Adipose tissue (tissue), 3 donors: ENCODE data around the gene CLCN3. TPM values are rescaled to one million over a fixed set of nuclear protein-coding genes. Genes with fewer than 3 reads are reported as not detected.
"Not testable (repeated sequence)": the region's sequence is repeated elsewhere in the genome, so short reads cannot be mapped to it uniquely, and the experiment has no call there.

Experiments
- H3K27ac ChIP-seq: one replicate; pipeline ENCODE4 v1.5.1; 2013; ENCODE audit warnings: low read depth, low read length
- WGBS, 3 donors: extraction: QIAGEN DNeasy Blood & Tissue Kit; methylation state at CpG; one replicate each; pipeline ENCODE4 v1.1.7; 2013; 5-methylcytosine and 5-hydroxymethylcytosine counted together
- polyA plus RNA-seq, 3 donors: library from polyadenylated mRNA; stranded (reverse); fragments of 200-250 nt; gene quantifications; one replicate each; pipeline ENCODE4 v1.2.3, GENCODE V29; 2013
- donor health status: healthy with polysubstance abuse.
- donor health status: Bipolar disorder and iron deficiency.
- donor health status: healthy.

Gene CLCN3
- polyA plus RNA-seq, 3 donors = 6.1 to 12.7 (median 12.7) TPM

DNA sequence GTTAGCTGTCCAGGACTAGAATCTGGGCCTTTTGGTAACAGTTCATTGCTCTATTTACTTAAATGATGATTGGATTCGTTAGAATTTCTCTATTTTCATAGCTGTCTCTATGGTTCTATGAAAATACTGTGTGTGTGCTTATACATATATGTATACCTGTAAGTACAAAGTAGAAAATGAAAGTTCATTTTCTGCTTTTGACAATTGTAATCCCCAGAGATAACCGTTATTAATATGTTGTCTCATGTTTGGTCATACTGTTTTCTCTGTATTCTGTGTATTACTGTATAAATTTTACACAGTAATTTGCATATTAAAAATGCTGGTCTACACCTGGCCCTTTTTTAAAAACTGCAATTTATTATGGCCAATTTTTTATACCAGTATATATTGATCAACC is 55.4 kb downstream of the CLCN3 start:
- 58 to 92% (median 87%) methylated on average over 2 of the region's 2 CpGs for WGBS, 3 donors

DNA sequence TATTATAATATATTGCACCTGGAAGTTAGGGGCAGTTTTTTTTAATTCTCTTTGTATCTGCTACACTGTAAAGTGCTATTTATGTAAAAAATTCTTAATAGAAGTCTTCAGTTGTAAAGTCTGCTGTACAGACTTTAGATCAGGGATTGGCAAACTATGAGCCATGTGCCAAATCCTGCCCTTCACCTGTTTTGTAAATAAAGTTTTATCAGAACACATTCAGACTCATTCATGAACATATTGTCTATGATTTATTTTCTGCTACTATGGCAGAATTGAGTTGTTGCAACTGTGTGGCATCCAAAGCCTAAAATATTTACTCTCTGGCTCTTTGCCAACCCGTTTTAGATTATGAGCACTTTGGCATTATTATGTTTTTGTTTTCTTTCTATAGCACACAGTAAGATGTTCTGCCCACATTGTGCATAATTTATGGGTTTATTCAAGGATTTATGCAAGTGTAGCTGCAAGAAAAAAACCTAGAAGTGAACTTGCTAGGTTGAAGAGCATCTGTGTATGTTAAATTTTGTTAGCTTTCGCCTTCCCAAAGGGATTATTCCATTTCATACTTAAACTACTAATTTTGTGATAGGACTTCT is 56.9 kb downstream of the CLCN3 start:
- 70 to 83% (median 82%) methylated on average over 2 of the region's 2 CpGs for WGBS, 3 donors
- H3K27ac ChIP-seq = no peak overlapping the region

More for the DNA sequence above, 55.4 kb downstream of the CLCN3 start:
- no peak overlapping the region for H3K27ac ChIP-seq

GRCh38 chr4:169678486-169678885 is 58.1 kb downstream of the CLCN3 start:
- not testable (repeated sequence) for H3K27ac ChIP-seq
- WGBS, 3 donors = 89 to 100% (median 94%) methylated on average over 1 of the region's 2 CpGs

GRCh38 chr4:169678951-169679591 is 58.7 kb downstream of the CLCN3 start:
- not testable (repeated sequence) for H3K27ac ChIP-seq
- WGBS, 3 donors = 95 to 98% (median 97%) methylated on average over 43 to 47 of the region's 47 CpGs

DNA sequence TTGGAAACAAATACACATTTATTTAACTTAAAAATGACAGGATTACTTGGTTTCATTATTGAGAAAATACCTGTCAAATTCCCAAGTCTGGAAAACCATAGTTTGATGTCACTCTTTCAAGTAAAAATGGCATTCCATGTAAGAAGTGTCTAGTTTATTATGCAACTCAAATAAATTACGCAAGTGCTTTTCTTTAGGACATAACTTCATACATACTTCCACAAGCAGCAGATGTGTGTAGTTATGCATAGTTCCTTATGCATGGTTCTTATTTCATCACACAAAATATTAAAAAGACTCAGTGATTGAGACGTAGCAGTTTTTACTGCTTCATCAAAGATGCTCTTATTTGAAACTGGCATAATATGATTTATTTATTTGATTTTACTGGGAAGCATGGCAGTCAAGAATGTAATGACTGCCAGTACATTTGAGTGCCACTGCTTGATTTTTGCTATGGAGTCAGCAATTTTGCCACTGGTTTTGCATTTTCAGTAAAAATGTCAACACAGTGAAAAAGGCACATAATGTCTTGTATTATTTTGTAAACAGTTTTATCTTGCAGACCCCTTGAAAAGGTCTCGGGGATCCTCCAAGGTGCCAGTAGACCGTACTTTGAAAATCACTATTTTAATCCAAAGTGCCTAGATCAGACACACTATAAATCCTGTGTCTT is 62.1 kb downstream of the CLCN3 start:
- 83 to 93% (median 86%) methylated on average over 4 of the region's 4 CpGs for WGBS, 3 donors
- H3K27ac ChIP-seq = no peak overlapping the region

GRCh38 chr4:169689681-169690080 is 69.3 kb downstream of the CLCN3 start:
- H3K27ac ChIP-seq = no peak overlapping the region
- WGBS, 3 donors = 94 to 100% (median 96%) methylated on average over 1 of the region's 1 CpG

DNA sequence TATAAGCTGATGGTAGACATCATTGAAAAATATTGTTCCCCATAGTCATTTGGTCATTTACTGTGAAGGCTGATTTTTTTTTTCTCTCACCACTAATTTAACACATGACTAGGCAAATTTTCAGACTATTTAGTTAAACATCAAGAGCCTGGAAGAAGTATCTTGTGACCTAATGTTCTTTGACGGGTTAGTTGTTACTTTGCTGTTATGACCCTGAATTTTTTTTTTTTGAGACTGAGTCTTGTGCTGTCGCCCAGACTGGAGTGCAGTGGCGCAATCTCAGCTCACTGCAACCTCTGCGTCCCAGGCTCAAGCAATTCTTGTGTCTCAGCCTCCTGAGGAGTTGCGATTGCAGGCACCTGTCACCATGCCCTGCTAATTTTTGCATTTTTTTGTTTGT is 70.4 kb downstream of the CLCN3 start:
- 84 to 90% (median 85%) methylated on average over 5 of the region's 5 CpGs for WGBS, 3 donors
- no peak overlapping the region for H3K27ac ChIP-seq

- WGBS, 3 donors = 94% methylated on average over 5 of the region's 5 CpGs
- no peak overlapping the region for H3K27ac ChIP-seq
Observed at GRCh38 chr4:169698331-169698730, 78.0 kb downstream of the CLCN3 start.

- 80 to 91% (median 88%) methylated on average over 2 of the region's 2 CpGs for WGBS, 3 donors
- H3K27ac ChIP-seq = peak overlapping the region; percentile 75
Observed at GRCh38 chr4:169707958-169708643, 87.7 kb downstream of the CLCN3 start.

- no peak overlapping the region for H3K27ac ChIP-seq
- WGBS, 3 donors = 88 to 95% (median 89%) methylated on average over 2 of the region's 2 CpGs
Observed at GRCh38 chr4:169715826-169716225, 95.4 kb downstream of the CLCN3 start.

GRCh38 chr4:169716677-169717076 is 96.3 kb downstream of the CLCN3 start:
- WGBS, 3 donors = 59 to 86% (median 82%) methylated on average over 1 of the region's 1 CpG
- no peak overlapping the region for H3K27ac ChIP-seq

GRCh38 chr4:169720529-169720928 is 100.2 kb downstream of the CLCN3 start:
- WGBS, 3 donors = 90 to 96% (median 95%) methylated on average over 7 of the region's 7 CpGs
- no peak overlapping the region for H3K27ac ChIP-seq

GRCh38 chr4:169723207-169723965 is 103.0 kb downstream of the CLCN3 start:
- 81 to 92% (median 91%) methylated on average over 9 of the region's 9 CpGs for WGBS, 3 donors

DNA sequence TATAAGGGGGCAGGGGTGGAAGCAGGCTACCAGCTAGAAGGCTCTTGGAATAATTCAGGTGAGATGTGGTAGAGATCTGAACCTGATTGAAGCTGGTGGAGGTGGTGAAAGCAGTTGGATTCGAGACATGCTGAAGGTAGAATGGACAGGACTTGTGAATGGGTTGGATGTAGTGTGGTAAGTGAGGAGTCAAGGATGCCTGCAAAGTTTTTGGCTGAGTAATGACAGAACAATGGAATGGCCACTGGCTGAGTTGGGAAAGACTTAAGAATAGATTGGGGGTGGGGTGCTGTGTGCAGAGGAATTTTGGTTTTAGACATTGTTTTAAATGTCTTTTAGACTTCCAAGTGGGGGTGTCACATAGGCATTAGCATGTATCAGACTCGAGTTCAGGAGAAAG is 103.9 kb downstream of the CLCN3 start:
- 89 to 96% (median 94%) methylated on average over 2 of the region's 2 CpGs for WGBS, 3 donors
- no peak overlapping the region for H3K27ac ChIP-seq

More at GRCh38 chr4:169723207-169723965, 103.0 kb downstream of the CLCN3 start:
- H3K27ac ChIP-seq = no peak overlapping the region

GRCh38 chr4:169727616-169728015 is 107.2 kb downstream of the CLCN3 start:
- no peak overlapping the region for H3K27ac ChIP-seq

DNA sequence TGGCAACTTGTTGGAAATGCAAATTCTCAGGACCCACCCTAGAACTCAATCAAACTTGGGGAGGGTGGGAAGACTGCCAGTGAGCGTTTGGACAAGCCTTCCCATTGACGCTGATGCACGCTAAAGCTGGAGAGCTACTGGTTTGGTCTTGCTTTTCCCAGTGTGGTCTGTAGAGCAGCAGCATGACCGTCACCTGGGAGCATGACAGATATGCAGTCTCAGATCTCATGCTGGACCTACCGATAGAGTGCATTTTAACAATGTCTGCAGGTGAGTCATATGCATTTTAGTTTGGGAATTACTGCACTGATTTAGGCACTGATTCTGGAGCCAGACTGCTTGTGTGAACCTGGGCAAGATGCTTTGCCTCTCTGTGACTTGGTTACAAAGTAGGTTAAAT is 110.2 kb downstream of the CLCN3 start:
- H3K27ac ChIP-seq = no peak overlapping the region
- 93 to 96% (median 95%) methylated on average over 5 of the region's 5 CpGs for WGBS, 3 donors

- H3K27ac ChIP-seq = not testable (repeated sequence)
Observed at GRCh38 chr4:169738604-169739003, 118.2 kb downstream of the CLCN3 start.

GRCh38 chr4:169741569-169741968 is 121.2 kb downstream of the CLCN3 start:
- 86 to 92% (median 89%) methylated on average over 2 of the region's 2 CpGs for WGBS, 3 donors
- no peak overlapping the region for H3K27ac ChIP-seq

- no peak overlapping the region for H3K27ac ChIP-seq
- WGBS, 3 donors = 93 to 96% (median 95%) methylated on average over 1 of the region's 1 CpG
Observed at GRCh38 chr4:169744601-169745000, 124.2 kb downstream of the CLCN3 start.
